Measurements from ENCODE around the gene GAS7. TPM values are rescaled to one million over a fixed set of nuclear protein-coding genes. Genes with fewer than 3 reads are reported as not detected.

Gene GAS7
- total and polyA plus RNA-seq, 9 of the 15 experiments (the other 6 are each of a cell fraction or from before 2014, with no cell fraction given) = 0.11 to 0.33 TPM; not detected in 7

- H3K9me1 ChIP-seq (ENCODE audit: control insufficient read depth, insufficient read depth, low read length) = no peaks in the 10 kb centered on the region
- H3K9me3 ChIP-seq (replicated peaks; ENCODE audit: control insufficient read depth, insufficient read depth, low read depth, low read length) = no peaks in the 10 kb centered on the region
- BruUV-seq (replicated peaks) = no TSS peak
- no peak for FAIRE-seq
- H4K20me1 ChIP-seq (replicated peaks; ENCODE audit: control insufficient read depth, insufficient read depth, low read length) = no peaks in the 10 kb centered on the region
- no peaks in the 10 kb centered on the region for H3K36me3 ChIP-seq (ENCODE audit: control insufficient read depth, insufficient read depth, low read length)
- intact Hi-C loops (cut with micrococcal nuclease) (no loop called here), in situ Hi-C loops (cut with MboI) (no loop called here)
- WGBS (ENCODE audit: insufficient coverage, low coverage, missing lambda C conversion rate) = 0% methylated on average over 2 of the region's 2 CpGs
- no peaks in the 10 kb centered on the region for H3K79me2 ChIP-seq (ENCODE audit: control insufficient read depth, insufficient read depth, low read length)
- CTCF ChIA-PET (ENCODE audit: low intra/inter-chr PET ratio) = no interaction called here
- no peak overlapping the region for H3K27ac ChIP-seq (ENCODE audit: extremely low read depth, low read depth, low read length)
- no peaks in the 10 kb centered on the region for H3K27me3 ChIP-seq (ENCODE audit: control insufficient read depth in 2 of 2, insufficient read depth in 2 of 2, low read length in 2 of 2)
- TF ChIP-seq PRDM10 (IDR thresholded peaks at IDR 0.05; ENCODE audit: partially characterized antibody) = peak; percentile 71
- TF ChIP-seq RAD21 (CRISPR knock-in tag; conservative IDR thresholded peaks at IDR 0.05 in 1 of 2, IDR thresholded peaks at IDR 0.05 in 1 of 2) = peak in 1 of 2 experiments; percentile 3; a peak in 1 of 4 replicates
- no peak for TF ChIP-seq SMARCA4 (IDR thresholded peaks at IDR 0.05)
- peak; percentile 42 to 63 (median 46); a peak in 5 of 6 replicates for TF ChIP-seq CTCF (IDR thresholded peaks at IDR 0.05 in 2 of 3, conservative IDR thresholded peaks at IDR 0.05 in 1 of 3; ENCODE audit: insufficient read depth in 2 of 3, low read depth in 1 of 3, low read length in 3 of 3)
- peak; percentile 88 for ATAC-seq
- H3K9ac ChIP-seq (ENCODE audit: insufficient read depth in 1 of 2, low read depth in 2 of 2, low read length in 2 of 2) = no peak overlapping the region
- no peak overlapping the region for H3K4me3 ChIP-seq
- no peaks in the 10 kb centered on the region for H3K4me1 ChIP-seq (replicated peaks in 1 of 2; ENCODE audit: control insufficient read depth in 2 of 2, insufficient read depth in 2 of 2, low read length in 2 of 2)
- H3K4me2 ChIP-seq (ENCODE audit: insufficient read depth, low read length) = no peak overlapping the region
- H2AFZ ChIP-seq (ENCODE audit: low read depth, low read length) = no peak overlapping the region
- peak; percentile 32 to 54 (median 49) for DNase-seq (ENCODE audit: extremely low read depth in 1 of 4, low spot score in 3 of 4)
- POLR2A ChIA-PET = no interaction called here
Measured at GRCh38 chr17:9890124-9890523, 308.3 kb downstream of the GAS7 start.
